ENCODE results near the gene CHORDC1. TPM values are rescaled to one million over a fixed set of nuclear protein-coding genes. Genes with fewer than 3 reads are reported as not detected.

Gene CHORDC1
- total and polyA plus RNA-seq, 2 of the 8 experiments (the other 6 are each of a cell fraction or from before 2014, with no cell fraction given) = 28.9 to 97.1 TPM

- TF ChIP-seq KDM4A (IDR thresholded peaks at IDR 0.05; ENCODE audit: low read depth, low read length, severe bottlenecking) (no peak), HDAC2 (IDR thresholded peaks at IDR 0.05; ENCODE audit: borderline replicate concordance in 1 of 2, low read depth in 2 of 2, low read length in 2 of 2) (no peak), TAF7 (optimal IDR thresholded peaks at IDR 0.05; ENCODE audit: borderline replicate concordance, low read depth, low read length) (no peak)
These were observed 46.8 kb downstream of the CHORDC1 start (continued) for GRCh38 chr11:90176069-90176468.
